Caco-2 (cell line): Measurements from ENCODE around the gene ATXN10. TPM values are rescaled to one million over a fixed set of nuclear protein-coding genes. Genes with fewer than 3 reads are reported as not detected.

ENCODE experiments used
- BruUV-seq: library from RNA; stranded (reverse); fragments of 400-500 nt; replicated peaks from 2 replicates; lab custom pipeline; 2021; lab: Mats Ljungman, UMichigan
- CTCF ChIA-PET: fragments of 300-600 bp; sonication (Branson Sonifier 250); formaldehyde crosslinking; loops from one replicate; lab custom pipeline; 2022; ENCODE audit warnings: antibody characterized with exemption; lab: Charles Lee
- POLR2A ChIA-PET: fragments of 300-600 bp; sonication (Branson Sonifier 250); formaldehyde crosslinking; loops from one replicate; lab custom pipeline; 2022; ENCODE audit warnings: antibody characterized with exemption; lab: Charles Lee
- DNase-seq, 2 experiments: peaks; one replicate each; pipeline versions ENCODE4 v3.0.0 to v3.0.0-alpha.2; 2020 to 2022
- H3K27me3 ChIP-seq: replicated peaks from 2 replicates; pipeline ENCODE4 v1.6.0; 2011; ENCODE audit warnings: low read length; ENCODE audit not compliant: control insufficient read depth, insufficient read depth
- H3K36me3 ChIP-seq: 2 replicates; pipeline ENCODE4 v1.5.1; 2011; ENCODE audit warnings: low read length; ENCODE audit not compliant: control insufficient read depth, insufficient read depth
- H3K4me1 ChIP-seq: fragments of 250-450 bp; sonication (Bioruptor Pico); 2 replicates; pipeline ENCODE4 v1.5.1; 2020; ENCODE audit warnings: mild to moderate bottlenecking
- H3K4me3 ChIP-seq: 2 replicates; pipeline ENCODE4 v1.5.1; 2011; ENCODE audit warnings: low read depth, mild to moderate bottlenecking, control low read depth, low read length
- H3K9me3 ChIP-seq: fragments of 250-450 bp; sonication (Bioruptor Pico); 2 replicates; pipeline ENCODE4 v1.5.1; 2020; ENCODE audit warnings: mild to moderate bottlenecking, moderate library complexity
- H3K27ac Mint-ChIP-seq: one replicate; pipeline ENCODE4 v1.8.0; 2022; ENCODE audit warnings: mixed read lengths; ENCODE audit not compliant: unreplicated experiment
- H3K27me3 Mint-ChIP-seq: one replicate; pipeline ENCODE4 v1.8.0; 2022; ENCODE audit warnings: mixed read lengths; ENCODE audit not compliant: insufficient read depth, unreplicated experiment
- H3K36me3 Mint-ChIP-seq: one replicate; pipeline ENCODE4 v1.8.0; 2022; ENCODE audit warnings: mild to moderate bottlenecking, mixed read lengths; ENCODE audit not compliant: insufficient read depth, unreplicated experiment
- H3K4me1 Mint-ChIP-seq: one replicate; pipeline ENCODE4 v1.8.0; 2022; ENCODE audit warnings: low read depth, mixed read lengths; ENCODE audit not compliant: unreplicated experiment
- H3K4me3 Mint-ChIP-seq: one replicate; pipeline ENCODE4 v1.8.0; 2022; ENCODE audit warnings: mild to moderate bottlenecking, moderate library complexity, mixed read lengths; ENCODE audit not compliant: unreplicated experiment
- H3K9me3 Mint-ChIP-seq: one replicate; pipeline ENCODE4 v1.8.0; 2022; ENCODE audit warnings: mixed read lengths; ENCODE audit not compliant: unreplicated experiment
- CTCF ChIP-seq, 2 experiments: fragments of 200-600 bp in 1 of 2; IDR thresholded peaks; 1 replicate in 1 of 2; 2 replicates in 1 of 2; pipeline versions ENCODE4 v1.5.1 to v1.8.0; 2011 to 2022; ENCODE audit warnings: antibody characterized with exemption in 1 of 2, control low read depth in 1 of 2, inconsistent platforms in 1 of 2, low read depth in 1 of 2, low read length in 1 of 2, mild to moderate bottlenecking in 1 of 2, moderate library complexity in 1 of 2; ENCODE audit not compliant: insufficient read depth in 1 of 2, severe bottlenecking in 1 of 2, unreplicated experiment in 1 of 2
- intact Hi-C: fragments of 100-400 bp; cut with micrococcal nuclease; formaldehyde crosslinking; loops from one replicate; pipeline ENCODE4 v1.10.0; 2022; ENCODE audit not compliant: unreplicated experiment
- total RNA-seq: library from RNA; stranded (reverse); gene quantifications from 2 replicates; pipeline ENCODE4 v1.2.3, GENCODE V29; 2022

The ATXN10 gene
- total RNA-seq, 1 experiment from 2014 or later = 155 TPM

- intact Hi-C loops = no loop called here
- ChIA-PET POLR2A (interaction anchor here (0.6 kb wide), 1 partner anchor 94 kb away, joined by 5 read pairs; no protein-coding TSS in a partner anchor), CTCF (no interaction called here)
- H3K4me3 ChIP-seq = no peak overlapping the region
- Mint-ChIP-seq H3K36me3 (no peaks in the 10 kb centered on the region), H3K27me3 (no peaks in the 10 kb centered on the region), H3K4me1 (no peaks in the 10 kb centered on the region), H3K27ac (no peak overlapping the region), H3K4me3 (no peak overlapping the region), H3K9me3 (no peaks in the 10 kb centered on the region)
- H3K9me3 ChIP-seq = no peaks in the 10 kb centered on the region
- no peak for TF ChIP-seq CTCF (IDR thresholded peaks at IDR 0.05; ENCODE audit: insufficient read depth in 1 of 2, low read depth in 1 of 2, low read length in 1 of 2, severe bottlenecking in 1 of 2, unreplicated experiment in 1 of 2)
- H3K4me1 ChIP-seq = peaks cover 10% of the 10 kb centered on the region
- DNase-seq = no peak
- BruUV-seq = no TSS peak
- H3K36me3 ChIP-seq = no peaks in the 10 kb centered on the region
- no peaks in the 10 kb centered on the region for H3K27me3 ChIP-seq
These were observed 33.4 kb upstream of the ATXN10 start for GRCh38 chr22:45638197-45638596.

- H3K4me3 ChIP-seq = no peak overlapping the region
- no TSS peak for BruUV-seq
- H3K4me1 ChIP-seq = peaks cover 10% of the 10 kb centered on the region
- no peak for TF ChIP-seq CTCF (IDR thresholded peaks at IDR 0.05; ENCODE audit: insufficient read depth in 1 of 2, low read depth in 1 of 2, low read length in 1 of 2, severe bottlenecking in 1 of 2, unreplicated experiment in 1 of 2)
- H3K9me3 Mint-ChIP-seq = no peaks in the 10 kb centered on the region
- no peaks in the 10 kb centered on the region for H3K36me3 ChIP-seq
- POLR2A ChIA-PET = interaction anchor here (0.6 kb wide), 1 partner anchor 93 kb away, joined by 5 read pairs; no protein-coding TSS in a partner anchor
- intact Hi-C loops = no loop called here
- H3K27ac Mint-ChIP-seq = no peak overlapping the region
- H3K4me1 Mint-ChIP-seq = no peaks in the 10 kb centered on the region
- no peaks in the 10 kb centered on the region for H3K36me3 Mint-ChIP-seq
- CTCF ChIA-PET = interaction anchor here (0.5 kb wide), 1 partner anchor 195 kb away, joined by 3 read pairs; no protein-coding TSS in a partner anchor
- no peaks in the 10 kb centered on the region for H3K27me3 ChIP-seq
- DNase-seq = no peak
- H3K27me3 Mint-ChIP-seq = no peaks in the 10 kb centered on the region
- H3K4me3 Mint-ChIP-seq = no peak overlapping the region
- H3K9me3 ChIP-seq = no peaks in the 10 kb centered on the region
These were observed 32.5 kb upstream of the ATXN10 start for GRCh38 chr22:45638834-45639746.

GRCh38 chr22:45639747-45640102 is 31.9 kb upstream of the ATXN10 start:
- ChIA-PET POLR2A (no interaction called here), CTCF (interaction anchor here (0.5 kb wide), 1 partner anchor 195 kb away, joined by 3 read pairs; no protein-coding TSS in a partner anchor)
- Mint-ChIP-seq H3K27me3 (no peaks in the 10 kb centered on the region), H3K36me3 (no peaks in the 10 kb centered on the region), H3K9me3 (no peaks in the 10 kb centered on the region), H3K27ac (no peak overlapping the region), H3K4me3 (no peak overlapping the region), H3K4me1 (no peaks in the 10 kb centered on the region)
- no peaks in the 10 kb centered on the region for H3K27me3 ChIP-seq
- H3K4me1 ChIP-seq = peaks cover 10% of the 10 kb centered on the region
- intact Hi-C loops = loop anchor here (10.0 kb wide), 1 partner anchor 225 kb away; no protein-coding TSS in a partner anchor
- no peaks in the 10 kb centered on the region for H3K36me3 ChIP-seq
- TF ChIP-seq CTCF (IDR thresholded peaks at IDR 0.05; ENCODE audit: insufficient read depth in 1 of 2, low read depth in 1 of 2, low read length in 1 of 2, severe bottlenecking in 1 of 2, unreplicated experiment in 1 of 2) = no peak
- BruUV-seq = no TSS peak
- no peak for DNase-seq
- no peak overlapping the region for H3K4me3 ChIP-seq
- no peaks in the 10 kb centered on the region for H3K9me3 ChIP-seq
